ENCODE data around the gene TMEM170B.

The TMEM170B gene

DNA sequence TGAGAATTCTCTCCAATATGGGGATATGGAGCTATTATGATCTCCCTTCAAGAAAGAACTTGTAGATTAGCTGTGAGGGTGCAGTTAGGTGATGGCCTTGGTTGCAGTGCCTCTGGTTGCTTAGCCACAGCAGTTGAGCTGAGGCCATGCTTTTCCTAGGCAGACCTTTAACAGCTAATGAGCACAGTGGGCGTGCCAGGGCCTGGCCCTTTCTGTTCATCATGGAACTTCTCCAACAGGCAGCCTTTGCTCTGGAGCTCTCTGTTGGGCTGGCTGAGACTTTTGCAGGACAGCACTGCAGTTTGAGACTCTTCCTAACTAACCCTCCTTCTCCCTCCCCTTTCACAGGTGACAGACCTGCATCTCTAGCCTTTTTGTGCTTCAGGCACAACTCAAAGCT lies 39.7 kb upstream of the TMEM170B start:
- no peak for TF ChIP-seq TAF1 (IDR thresholded peaks at IDR 0.05; ENCODE audit: low read depth)
- no peak for TF ChIP-seq NFIC (IDR thresholded peaks at IDR 0.05)
- TF ChIP-seq REST (IDR thresholded peaks at IDR 0.05; ENCODE audit: low read depth) = no peak
- no peak for TF ChIP-seq CEBPB (IDR thresholded peaks at IDR 0.05)
- no peak for TF ChIP-seq EGR1 (IDR thresholded peaks at IDR 0.05)
- no peak for TF ChIP-seq FOXM1 (IDR thresholded peaks at IDR 0.05; ENCODE audit: borderline replicate concordance, low read depth)
- no peak for TF ChIP-seq YY1 (IDR thresholded peaks at IDR 0.05; ENCODE audit: low read depth)
- TF ChIP-seq CREB1 (IDR thresholded peaks at IDR 0.05; ENCODE audit: low read depth) = no peak
- TF ChIP-seq, protein P1, sequence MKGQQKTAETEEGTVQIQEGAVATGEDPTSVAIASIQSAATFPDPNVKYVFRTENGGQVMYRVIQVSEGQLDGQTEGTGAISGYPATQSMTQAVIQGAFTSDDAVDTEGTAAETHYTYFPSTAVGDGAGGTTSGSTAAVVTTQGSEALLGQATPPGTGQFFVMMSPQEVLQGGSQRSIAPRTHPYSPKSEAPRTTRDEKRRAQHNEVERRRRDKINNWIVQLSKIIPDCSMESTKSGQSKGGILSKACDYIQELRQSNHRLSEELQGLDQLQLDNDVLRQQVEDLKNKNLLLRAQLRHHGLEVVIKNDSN (IDR thresholded peaks at IDR 0.05) = no peak

DNA sequence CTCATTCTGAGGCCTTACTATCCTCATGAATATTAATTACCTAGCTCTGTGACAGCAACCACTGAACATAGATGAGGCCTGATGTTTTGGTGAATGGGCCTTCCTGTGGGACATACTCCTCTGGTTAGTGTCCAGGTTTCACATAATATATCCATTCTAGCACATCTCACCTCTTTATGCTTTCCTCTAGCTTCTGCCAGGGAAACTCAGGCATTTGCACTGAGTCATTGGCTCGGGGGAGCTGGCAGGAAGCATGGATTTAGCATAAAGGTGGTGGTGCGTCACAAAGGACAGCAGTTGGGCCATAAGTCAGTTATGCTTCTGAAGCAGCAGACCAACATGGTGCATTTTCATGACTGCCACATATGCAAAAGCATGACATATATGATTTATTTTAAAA lies 37.5 kb upstream of the TMEM170B start:
- no peak for TF ChIP-seq TAF1 (IDR thresholded peaks at IDR 0.05; ENCODE audit: low read depth)
- no peak for TF ChIP-seq ZBTB7A (IDR thresholded peaks at IDR 0.05; ENCODE audit: low read depth)

DNA sequence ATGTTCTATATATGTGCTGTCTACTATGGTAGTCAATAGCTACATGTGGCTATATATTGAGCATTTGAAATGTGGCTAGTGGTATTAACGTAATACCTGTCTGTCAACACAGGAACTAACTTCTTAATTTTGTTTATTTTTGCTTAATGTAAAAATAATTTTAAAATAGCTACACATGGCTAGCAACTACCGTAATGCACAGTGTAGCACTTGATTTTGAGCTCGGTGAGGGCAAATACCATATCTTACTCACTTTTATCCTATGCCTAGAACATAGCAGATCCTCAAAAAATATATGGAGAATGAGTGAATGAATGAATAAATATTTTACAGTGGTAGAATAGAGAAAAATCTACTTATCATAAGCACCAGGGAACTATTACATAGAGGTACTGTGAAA lies 28.1 kb upstream of the TMEM170B start:
- TF ChIP-seq YY1 (IDR thresholded peaks at IDR 0.05; ENCODE audit: low read depth) = no peak
- TF ChIP-seq EP300 (IDR thresholded peaks at IDR 0.05; ENCODE audit: borderline replicate concordance) = no peak
- no peak for TF ChIP-seq FOXM1 (IDR thresholded peaks at IDR 0.05; ENCODE audit: borderline replicate concordance, low read depth)

DNA sequence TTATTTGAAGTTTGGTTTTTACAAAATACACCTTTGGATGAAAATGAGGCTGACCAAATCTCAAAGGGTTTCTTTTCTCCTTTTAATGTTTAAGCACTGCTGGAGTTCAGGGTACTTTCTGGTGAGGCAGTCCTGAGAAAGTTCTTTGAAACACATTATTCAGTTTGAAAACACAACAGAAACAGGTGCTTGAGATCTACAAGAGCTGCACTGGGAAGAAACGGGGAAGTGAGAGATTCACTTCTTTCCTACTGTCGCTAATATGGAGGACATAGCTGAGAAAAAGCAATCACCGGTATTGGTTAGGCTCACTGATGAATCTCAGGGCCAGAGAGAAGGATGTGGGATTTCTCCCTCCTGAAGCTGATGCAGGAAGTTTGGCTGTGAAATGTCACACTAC lies 22.9 kb upstream of the TMEM170B start:
- no peak for TF ChIP-seq TAF1 (IDR thresholded peaks at IDR 0.05; ENCODE audit: low read depth)
- no peak for TF ChIP-seq FOXM1 (IDR thresholded peaks at IDR 0.05; ENCODE audit: borderline replicate concordance, low read depth)
- no peak for TF ChIP-seq ZBTB7A (IDR thresholded peaks at IDR 0.05; ENCODE audit: low read depth)
- TF ChIP-seq NFIC (IDR thresholded peaks at IDR 0.05) = no peak
- TF ChIP-seq, protein P1 (IDR thresholded peaks at IDR 0.05) = no peak
- no peak for TF ChIP-seq CREB1 (IDR thresholded peaks at IDR 0.05; ENCODE audit: low read depth)
- no peak for TF ChIP-seq RAD21 (IDR thresholded peaks at IDR 0.05; ENCODE audit: low read depth)
- TF ChIP-seq CEBPB (IDR thresholded peaks at IDR 0.05) = no peak
- TF ChIP-seq TCF12 (IDR thresholded peaks at IDR 0.05; ENCODE audit: low read depth) = no peak
- no peak for TF ChIP-seq EP300 (IDR thresholded peaks at IDR 0.05; ENCODE audit: borderline replicate concordance)
- no peak for TF ChIP-seq YY1 (IDR thresholded peaks at IDR 0.05; ENCODE audit: low read depth)
- no peak for TF ChIP-seq TEAD4 (IDR thresholded peaks at IDR 0.05)
- no peak for TF ChIP-seq MAX (IDR thresholded peaks at IDR 0.05)
- TF ChIP-seq EGR1 (IDR thresholded peaks at IDR 0.05) = no peak
- TF ChIP-seq REST (IDR thresholded peaks at IDR 0.05; ENCODE audit: low read depth) = no peak

DNA sequence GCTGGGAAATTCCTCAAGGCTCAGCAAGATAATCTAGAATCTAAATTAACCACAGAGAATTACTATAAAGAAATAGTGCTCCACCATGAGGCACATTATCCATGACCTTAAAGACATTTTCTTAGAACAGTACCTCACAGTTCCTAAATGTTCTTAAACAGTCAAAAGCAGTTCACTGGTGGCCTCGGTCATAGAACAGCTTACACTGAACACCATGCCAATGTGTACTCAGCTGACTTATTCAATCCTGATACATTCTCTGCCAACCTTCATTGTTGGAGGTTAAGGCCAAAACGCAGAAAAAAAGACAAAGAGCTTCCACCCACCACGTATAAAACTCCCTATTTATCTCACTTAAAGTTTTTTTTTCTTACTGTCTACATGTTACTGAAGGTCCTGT lies 21.8 kb upstream of the TMEM170B start:
- no peak for TF ChIP-seq NFIC (IDR thresholded peaks at IDR 0.05)
- TF ChIP-seq TCF12 (IDR thresholded peaks at IDR 0.05; ENCODE audit: low read depth) = no peak
- TF ChIP-seq, protein P1 (IDR thresholded peaks at IDR 0.05) = no peak
- no peak for TF ChIP-seq CREB1 (IDR thresholded peaks at IDR 0.05; ENCODE audit: low read depth)
- TF ChIP-seq EGR1 (IDR thresholded peaks at IDR 0.05) = no peak
- no peak for TF ChIP-seq TEAD4 (IDR thresholded peaks at IDR 0.05)
- no peak for TF ChIP-seq ZBTB7A (IDR thresholded peaks at IDR 0.05; ENCODE audit: low read depth)
- TF ChIP-seq RAD21 (IDR thresholded peaks at IDR 0.05; ENCODE audit: low read depth) = no peak

- TF ChIP-seq EGR1 (IDR thresholded peaks at IDR 0.05) (no peak), ZBTB7A (IDR thresholded peaks at IDR 0.05; ENCODE audit: low read depth) (no peak), NFIC (IDR thresholded peaks at IDR 0.05) (peak; percentile 41), CREB1 (IDR thresholded peaks at IDR 0.05; ENCODE audit: low read depth) (no peak), EP300 (IDR thresholded peaks at IDR 0.05; ENCODE audit: borderline replicate concordance) (no peak), CEBPB (IDR thresholded peaks at IDR 0.05) (peak; percentile 69), YY1 (IDR thresholded peaks at IDR 0.05; ENCODE audit: low read depth) (no peak), TAF1 (IDR thresholded peaks at IDR 0.05; ENCODE audit: low read depth) (no peak), MAX (IDR thresholded peaks at IDR 0.05) (no peak)
- TF ChIP-seq, protein P1 (IDR thresholded peaks at IDR 0.05) = no peak
Observed at GRCh38 chr6:11522812-11523605, 14.5 kb upstream of the TMEM170B start.

Measured in Ishikawa (cell line).